GM18526 (cell line): ENCODE data around the gene ACTN4.

Experiments used
- POLR2A ChIP-seq: IDR thresholded peaks from 3 replicates; pipeline ENCODE4 v1.6.1; 2011; ENCODE audit not compliant: insufficient read length; ENCODE audit errors: extremely low read depth

The ACTN4 gene

DNA sequence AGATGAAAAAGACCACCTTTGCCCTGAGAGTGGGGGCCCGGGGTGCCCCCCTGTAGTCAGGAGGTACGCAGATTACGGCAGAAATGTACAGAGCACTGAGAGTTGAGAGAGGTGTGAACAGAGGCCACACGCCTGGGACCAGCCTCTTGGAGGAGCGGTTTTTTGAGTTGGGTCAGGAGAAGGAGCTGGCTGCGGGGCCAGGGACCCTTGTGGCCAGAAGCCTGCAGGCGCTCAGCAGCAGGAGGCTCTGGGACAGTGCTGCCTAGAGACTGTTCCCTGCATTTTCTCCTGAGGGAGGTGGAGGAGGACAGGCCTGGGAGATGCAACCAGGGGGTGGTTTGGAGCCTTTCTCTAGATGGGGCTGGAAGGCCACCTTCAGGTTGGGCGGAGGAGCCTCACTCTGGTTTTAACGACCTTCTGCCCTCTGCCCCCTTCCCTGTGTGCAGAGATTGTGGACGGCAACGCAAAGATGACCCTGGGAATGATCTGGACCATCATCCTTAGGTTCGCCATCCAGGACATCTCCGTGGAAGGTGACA lies 57.1 kb downstream of the ACTN4 start:
- no peak for TF ChIP-seq POLR2A

DNA sequence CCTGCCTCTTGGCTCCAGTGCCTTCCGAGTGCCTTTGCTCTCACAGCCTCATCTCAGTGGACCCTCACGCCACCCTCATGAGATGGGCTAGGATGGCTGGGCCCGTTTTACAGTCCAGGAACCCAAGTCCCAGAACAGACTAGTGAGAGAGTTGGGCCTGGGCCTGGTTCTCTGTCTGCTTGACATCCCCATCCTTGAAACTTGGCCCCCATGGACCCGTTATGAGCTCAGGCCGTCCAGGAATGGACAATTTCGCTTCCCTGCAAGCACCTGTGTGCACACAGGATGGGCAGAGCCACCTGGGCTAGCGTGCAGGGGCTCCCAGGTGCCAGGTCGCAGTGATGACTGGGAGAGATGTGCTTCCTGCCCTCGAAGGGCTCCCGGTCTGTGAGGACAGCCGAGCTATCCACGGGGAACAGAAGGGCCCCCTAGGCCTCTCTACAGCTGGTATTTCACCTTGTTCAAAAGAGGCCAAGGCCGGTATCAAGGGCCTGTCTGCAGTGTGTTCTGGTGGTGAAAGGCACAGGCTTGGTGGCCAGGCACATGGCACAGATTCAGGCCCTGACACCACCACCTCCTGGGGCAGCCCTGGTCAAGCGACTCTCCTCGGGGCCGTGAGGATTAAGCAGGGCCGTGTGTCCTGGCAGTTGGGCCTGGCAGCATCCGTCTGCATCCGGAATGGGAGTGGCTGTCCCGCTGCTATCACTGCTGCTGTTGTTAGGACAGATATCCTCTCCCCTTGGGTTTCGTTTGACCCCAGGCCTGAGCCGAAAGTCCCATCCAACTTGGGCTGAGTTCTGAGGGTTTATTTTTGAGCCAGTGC lies 58.0 kb downstream of the ACTN4 start:
- TF ChIP-seq POLR2A = no peak

DNA sequence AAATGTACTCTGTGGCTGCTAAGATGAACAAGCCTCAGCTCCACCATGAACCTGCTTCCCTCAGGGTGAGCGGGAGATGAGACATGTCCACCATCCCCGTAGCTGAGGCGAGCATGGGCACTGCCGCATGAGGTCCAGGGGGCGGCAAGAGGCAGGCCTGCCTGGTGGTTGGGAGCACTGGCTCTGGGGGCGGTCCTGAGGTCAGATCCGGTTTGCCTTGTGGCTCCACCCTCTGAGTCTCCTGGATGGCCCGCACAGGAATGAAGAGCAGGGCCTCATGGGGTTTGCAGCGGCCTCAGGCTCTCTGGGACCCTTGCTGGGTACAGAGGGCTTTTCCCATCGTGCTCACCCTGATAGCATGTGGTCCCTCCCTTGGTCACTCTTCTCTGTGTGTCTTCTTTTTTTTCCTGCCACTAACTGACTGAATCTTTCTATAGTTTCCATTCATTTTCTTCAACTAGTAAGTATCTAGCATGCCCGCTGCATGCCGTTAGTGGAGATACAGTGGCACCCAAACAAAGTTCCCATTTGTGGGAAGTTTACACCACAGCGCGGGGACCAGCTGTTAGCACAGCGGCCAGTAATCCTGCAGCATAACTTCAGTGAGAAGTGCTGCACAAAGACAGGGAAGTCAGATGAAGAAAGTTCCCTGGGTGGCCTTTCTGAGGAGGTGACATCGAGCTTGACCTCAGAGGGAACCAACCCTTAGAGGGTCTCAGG lies 59.5 kb downstream of the ACTN4 start:
- no peak for TF ChIP-seq POLR2A

DNA sequence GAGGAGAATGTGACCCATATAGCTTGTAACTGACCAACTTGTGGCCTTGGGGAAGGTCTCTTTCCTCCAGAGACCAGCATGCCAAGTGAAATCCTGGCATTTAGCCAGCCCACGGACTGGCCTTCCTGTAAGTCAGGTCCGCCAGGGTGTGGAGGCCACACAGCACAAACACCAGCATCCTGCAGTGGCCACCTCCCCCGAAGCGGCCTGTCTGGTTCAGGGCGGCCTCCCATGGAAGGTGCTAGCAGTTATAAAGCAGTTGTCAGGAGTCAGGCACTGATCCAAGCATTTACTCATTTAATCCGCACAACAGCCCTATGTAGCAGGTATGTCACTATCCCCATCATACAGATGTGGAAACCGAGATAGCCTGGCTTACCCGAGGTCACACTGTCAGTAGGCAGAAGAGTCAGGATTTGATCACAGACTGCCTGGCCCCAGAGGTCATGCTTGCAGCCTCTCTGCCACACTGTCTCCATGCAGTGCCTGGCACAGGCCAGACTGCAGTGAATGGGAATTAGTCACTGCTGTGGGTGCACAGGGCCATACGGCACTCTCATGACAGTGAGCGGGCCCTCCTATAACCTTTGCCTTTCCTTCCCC lies 60.2 kb downstream of the ACTN4 start:
- no peak for TF ChIP-seq POLR2A

DNA sequence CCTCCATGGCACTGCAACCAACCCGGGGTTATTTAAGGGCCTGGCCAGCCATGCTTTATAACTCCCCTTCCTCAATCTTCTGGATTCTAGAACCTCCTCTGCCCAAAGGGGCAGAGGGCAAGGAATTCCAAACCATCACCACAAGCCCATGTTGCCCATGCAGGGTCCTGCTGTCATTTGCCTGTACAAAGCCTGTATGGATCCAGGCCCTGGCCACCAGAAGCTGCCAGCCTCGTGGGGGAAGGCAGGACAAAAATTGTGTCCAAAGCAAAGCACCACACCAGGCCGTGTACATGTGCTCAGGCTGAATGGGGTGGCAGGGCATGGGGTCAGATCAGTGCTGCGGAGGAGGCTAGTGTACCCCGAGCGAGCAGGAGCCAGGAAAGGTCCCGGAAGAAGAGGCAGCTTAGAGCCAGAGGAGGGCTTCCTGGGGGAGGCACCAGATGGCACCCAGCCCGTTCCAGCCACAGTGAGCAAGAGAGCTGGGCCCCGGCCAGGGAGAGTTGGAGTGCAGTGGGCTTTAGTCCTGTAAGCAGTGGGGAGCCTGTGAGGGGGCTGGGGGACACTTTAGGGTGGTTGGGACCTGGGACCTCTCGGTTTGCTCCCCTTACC lies 61.1 kb downstream of the ACTN4 start:
- TF ChIP-seq POLR2A = no peak

DNA sequence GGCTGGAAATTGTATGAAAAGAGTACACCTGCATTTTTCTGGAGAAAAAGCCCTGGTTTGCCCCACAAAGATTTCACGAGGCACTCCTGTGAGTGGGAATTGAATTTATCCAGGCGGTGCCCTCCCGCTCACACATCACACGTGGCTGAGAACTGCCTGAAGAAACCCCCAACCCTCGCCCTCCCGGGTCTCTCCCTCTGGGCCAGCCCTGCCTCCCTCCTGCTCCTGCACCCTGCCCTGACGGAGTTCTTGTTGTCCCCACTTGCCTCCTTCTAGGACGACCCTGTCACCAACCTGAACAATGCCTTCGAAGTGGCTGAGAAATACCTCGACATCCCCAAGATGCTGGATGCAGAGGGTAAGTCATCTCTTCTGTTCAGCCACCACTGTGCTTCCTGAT lies 61.7 kb downstream of the ACTN4 start:
- TF ChIP-seq POLR2A = no peak

DNA sequence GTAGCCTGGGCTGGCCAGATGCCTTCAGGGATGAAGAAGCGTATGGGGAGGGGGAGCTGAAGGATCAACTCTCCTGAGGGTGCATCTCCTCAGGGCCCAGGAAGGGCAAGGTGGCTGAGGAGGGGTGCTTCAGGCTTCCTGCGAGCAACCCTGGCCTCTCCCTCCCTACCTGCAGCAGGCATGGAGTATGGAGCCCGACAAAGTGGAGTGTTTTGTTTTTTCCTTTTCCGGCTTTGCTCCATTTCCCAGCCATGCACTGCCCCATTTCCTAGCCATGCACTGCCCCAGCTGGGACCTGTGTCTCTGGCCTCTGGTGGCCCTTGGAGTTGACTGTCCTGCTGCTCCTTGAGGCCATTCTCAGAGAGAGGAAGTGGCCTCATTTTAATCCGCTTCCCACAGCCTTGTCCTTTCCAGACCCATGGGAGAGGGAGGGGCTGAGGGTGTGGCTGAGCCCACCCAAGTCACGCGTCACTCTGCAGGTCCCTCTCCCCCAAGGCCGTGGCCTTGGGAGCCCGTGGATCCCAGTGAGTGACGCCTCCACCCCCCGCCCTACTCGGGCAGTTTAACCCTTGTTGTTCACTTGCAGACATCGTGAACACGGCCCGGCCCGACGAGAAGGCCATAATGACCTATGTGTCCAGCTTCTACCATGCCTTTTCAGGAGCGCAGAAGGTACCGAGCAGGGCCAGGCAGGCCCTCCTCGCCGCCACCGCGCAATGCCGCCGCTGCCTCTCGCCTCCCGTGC lies 62.4 kb downstream of the ACTN4 start:
- TF ChIP-seq POLR2A = no peak

DNA sequence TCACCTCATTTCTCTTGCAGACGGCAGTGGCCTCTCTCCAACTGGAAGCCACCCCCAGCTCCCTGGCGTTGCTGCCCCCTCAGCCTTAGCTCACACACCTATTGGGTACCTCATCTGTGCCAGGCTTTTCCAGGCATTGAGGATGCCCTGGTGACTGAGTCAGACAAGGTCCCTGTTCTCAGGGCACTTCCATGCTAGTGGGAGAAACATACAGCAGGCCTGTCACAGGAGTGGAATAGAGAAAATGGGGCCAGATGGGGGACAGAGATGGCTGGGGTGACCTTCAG lies 62.9 kb downstream of the ACTN4 start:
- TF ChIP-seq POLR2A = no peak

DNA sequence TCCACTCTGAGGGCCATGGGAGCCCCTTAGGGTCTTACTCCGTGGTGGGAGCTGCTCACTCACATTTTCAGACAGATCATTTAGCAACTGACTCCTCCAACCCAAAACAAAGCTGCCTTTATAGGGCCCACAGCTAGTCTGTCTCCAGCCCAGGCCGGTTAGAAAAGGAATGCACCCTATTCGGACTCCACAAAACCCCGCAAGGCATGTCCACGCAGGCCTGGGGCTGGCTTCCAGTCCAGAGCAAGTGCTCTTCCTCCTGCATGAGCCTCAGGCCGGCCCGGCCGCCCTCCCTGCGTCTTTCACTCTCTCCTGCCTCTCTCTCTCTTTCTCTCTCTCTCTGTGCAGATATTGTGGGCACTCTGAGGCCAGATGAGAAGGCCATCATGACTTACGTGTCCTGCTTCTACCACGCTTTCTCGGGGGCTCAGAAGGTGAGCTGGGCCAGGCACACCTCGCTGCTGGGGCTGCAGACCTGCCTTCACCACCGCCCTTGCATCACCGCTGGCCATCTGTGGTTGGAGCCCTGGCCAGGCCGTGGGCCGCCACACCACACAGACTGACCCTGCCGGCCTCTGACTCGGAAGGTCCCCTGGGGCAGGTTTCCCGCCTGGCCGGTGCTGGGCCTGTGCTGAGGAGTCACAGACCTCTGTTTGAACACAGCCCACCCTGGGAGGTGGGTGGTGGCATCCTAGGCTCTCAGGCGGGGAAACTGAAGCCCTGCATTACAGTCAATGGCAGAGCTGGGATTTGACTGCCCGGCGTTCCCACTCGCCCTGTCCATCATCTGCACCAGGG lies 63.7 kb downstream of the ACTN4 start:
- TF ChIP-seq POLR2A = no peak

DNA sequence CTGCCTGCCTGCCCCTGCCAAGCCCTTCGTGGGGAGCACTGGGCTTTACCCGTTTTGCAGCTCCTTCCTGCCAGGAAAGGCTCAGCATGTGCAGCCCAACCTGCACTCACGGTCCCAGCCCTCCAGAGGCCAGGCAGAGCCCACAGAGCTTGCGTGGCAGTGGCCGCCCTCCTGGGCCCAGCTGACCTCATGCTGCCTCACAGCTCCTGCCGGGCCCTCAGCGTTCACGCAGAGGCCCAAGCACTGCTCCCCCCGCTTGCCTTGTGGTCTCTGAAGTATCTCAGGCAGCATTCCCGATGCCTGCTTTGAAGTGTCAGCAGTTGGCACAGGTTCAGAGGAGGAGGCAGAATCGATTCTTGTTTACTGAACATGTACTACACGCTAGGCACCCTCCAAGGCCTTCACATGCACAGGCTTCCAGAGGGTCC lies 64.3 kb downstream of the ACTN4 start:
- TF ChIP-seq POLR2A = no peak

DNA sequence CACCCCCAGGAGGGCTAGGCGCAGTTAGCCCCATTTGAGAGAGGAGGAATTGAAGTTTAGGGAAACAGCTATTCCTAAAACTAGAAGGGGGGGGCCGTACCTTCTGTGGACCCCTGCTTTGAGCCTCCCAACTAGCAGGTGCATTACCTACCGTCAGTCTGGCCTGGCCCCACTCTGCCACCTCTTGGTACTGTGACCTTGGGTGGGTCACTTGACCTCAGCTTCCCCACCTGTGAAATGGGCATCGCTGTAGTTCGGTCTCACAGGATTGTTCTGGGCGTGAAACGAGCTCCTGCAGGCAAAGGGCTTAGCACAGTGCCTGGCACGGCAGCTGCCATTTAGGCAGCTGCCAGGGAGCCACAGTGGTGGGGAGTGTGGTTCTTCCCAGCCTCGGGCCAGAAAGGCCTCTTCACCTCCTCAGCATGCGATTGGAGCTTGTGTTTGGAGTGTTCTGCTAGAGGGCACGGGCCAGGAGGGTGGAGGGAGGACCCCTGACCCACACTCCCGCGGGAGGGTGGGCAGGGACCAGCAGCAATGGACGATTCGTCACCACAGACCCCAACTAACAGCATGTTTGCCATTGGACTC lies 64.8 kb downstream of the ACTN4 start:
- no peak for TF ChIP-seq POLR2A

DNA sequence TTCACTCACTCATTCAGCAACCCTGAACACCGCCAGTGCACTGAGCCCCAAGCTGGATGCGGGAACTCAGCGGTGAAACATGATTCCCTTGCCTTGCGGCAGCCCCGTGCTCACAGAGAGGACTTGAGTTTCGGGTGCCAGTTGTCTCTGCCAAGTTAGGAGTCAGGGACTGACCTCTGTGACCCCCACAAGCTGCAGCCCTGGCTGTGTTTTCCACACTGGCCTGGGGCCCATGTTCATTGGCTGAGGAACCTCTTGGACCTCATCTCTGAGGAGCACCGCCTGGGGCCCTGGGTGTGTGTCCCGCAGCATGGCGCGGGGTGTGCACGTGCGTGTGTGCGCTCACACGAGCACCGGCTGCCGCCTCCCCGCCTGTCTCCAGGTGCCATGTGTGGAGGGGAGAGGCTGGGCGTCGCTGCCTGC lies 65.8 kb downstream of the ACTN4 start:
- no peak for TF ChIP-seq POLR2A

DNA sequence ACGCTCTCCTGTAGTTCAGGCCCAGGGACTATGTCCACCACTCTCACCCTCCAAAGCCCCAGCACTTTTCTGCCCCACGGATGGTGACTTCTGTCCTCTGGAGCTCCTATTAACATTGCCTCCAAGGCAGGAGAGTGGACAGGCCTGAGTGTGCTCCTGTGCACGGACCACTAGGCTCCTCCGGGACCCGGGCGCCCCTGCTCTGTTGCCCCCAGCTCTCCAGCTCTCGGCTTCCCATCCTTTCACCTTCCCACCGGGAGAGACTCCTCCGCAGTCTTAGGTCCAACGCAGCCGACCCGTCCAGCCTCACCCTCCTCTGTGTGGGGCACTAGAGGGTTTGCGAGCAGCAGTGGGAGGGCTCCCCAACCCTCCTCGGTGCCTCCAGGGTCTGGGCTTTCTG lies 66.4 kb downstream of the ACTN4 start:
- TF ChIP-seq POLR2A = no peak

DNA sequence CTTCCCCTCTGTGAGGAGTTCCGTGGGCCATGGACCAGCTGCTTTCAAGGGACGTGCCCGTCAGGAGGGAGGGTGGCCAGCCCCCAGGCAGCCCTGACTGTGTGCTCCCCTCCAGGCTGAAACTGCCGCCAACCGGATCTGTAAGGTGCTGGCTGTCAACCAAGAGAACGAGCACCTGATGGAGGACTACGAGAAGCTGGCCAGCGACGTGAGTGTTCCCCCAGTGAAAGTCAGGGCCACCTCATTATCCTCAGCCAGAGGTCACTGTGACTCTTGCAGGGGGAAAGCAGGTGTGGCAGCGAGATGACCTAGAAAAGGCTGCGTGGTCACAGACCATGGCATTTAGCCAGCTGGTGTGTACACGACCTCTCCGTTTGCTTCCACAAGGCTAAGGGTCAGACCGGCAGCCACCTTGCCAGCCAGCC lies 66.9 kb downstream of the ACTN4 start:
- TF ChIP-seq POLR2A = no peak
